ENCODE data around the gene HOMER2.

Gene HOMER2

DNA sequence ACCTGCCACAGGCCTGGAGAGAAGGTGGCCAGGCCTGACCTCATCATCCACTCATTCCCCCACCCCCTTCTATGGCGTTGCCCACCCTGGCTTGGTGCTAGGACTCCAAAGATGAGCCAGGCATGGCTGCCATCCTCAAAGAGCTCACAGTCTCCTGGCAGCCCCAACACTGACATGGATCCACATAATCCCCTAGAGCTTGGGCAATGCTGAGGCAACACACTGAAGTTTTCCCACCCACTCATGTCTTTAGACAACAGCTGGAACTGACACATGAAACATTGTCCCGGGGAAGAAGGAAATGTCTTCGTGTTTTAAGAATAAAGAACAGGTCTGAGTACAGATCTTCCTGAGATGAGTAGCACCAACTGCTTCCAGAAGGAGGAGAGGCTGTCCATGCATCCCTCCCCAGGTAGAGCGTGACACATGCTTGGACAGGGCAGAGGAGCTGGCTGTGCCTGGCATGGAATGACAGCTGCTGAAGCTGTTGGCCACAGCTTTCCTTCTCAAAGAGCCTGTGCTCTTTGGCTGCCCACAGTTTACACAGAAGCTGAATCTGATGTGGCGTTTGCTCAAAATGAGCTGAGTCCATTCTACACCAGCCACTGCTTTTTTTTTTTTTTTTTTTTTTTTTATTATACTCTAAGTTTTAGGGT, 70.1 kb downstream of the HOMER2 start:
- no peak for TF ChIP-seq CTCF (IDR thresholded peaks at IDR 0.05; ENCODE audit: low read depth, low read length)
- DNase-seq (ENCODE audit: low read depth, low spot score) = no peak
- no peak overlapping the region for H3K4me3 ChIP-seq (ENCODE audit: low read depth, low read length)
- in situ Hi-C loops (cut with HindIII; ENCODE audit: low sequenced_read_pairs) = no loop called here

- in situ Hi-C loops (cut with HindIII; ENCODE audit: low sequenced_read_pairs) = no loop called here
- no peak for DNase-seq (ENCODE audit: low read depth, low spot score)
- no peak overlapping the region for H3K4me3 ChIP-seq (ENCODE audit: low read depth, low read length)
- no peak for TF ChIP-seq CTCF (IDR thresholded peaks at IDR 0.05; ENCODE audit: low read depth, low read length)
These were observed 70.8 kb downstream of the HOMER2 start for GRCh38 chr15:82881747-82882146.

DNA sequence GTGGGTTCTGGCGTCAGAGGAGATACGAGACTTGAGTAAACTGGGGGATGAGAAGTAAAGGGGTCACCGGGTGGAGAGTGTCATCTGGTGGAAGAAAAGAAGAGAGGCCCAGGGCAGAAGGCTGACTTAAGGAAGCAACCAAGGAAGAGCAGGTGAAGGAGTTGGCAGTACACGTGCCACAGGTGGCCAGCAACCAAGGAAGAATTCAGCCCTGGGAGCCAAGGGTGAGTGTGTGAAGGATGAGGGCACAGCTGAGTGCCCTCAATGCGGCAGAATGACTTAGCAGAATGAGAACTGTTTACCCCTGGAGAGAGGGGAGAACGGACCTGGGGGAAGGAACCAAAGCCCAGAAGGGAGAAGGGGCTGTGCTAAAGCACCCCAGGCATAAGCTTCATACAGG, 71.8 kb downstream of the HOMER2 start:
- no peak for DNase-seq (ENCODE audit: low read depth, low spot score)
- H3K4me3 ChIP-seq (ENCODE audit: low read depth, low read length) = no peak overlapping the region
- in situ Hi-C loops (cut with HindIII; ENCODE audit: low sequenced_read_pairs) = no loop called here
- no peak for TF ChIP-seq CTCF (IDR thresholded peaks at IDR 0.05; ENCODE audit: low read depth, low read length)

DNA sequence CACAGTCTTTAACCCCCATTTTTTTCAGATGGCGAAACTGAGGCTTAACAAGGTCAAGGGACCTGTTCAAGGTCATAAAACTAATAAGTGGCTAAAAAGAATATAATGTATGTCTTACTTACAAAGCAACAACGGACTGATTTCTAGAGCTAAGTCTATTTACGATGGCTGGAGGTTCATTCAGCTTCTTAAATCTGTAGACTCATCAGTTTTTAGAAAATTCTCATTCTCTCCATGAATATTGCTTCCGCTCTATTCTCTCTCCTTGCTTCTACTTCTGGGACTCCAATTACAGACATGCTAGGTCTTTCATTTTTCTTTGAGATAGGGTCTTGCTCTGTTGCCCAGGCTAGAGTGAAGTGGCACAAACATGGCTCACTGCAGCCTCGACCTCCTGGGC, 74.2 kb downstream of the HOMER2 start:
- DNase-seq (ENCODE audit: low read depth, low spot score) = no peak
- TF ChIP-seq CTCF (IDR thresholded peaks at IDR 0.05; ENCODE audit: low read depth, low read length) = no peak
- in situ Hi-C loops (cut with HindIII; ENCODE audit: low sequenced_read_pairs) = no loop called here
- no peak overlapping the region for H3K4me3 ChIP-seq (ENCODE audit: low read depth, low read length)

- no peak overlapping the region for H3K4me3 ChIP-seq (ENCODE audit: low read depth, low read length)
- DNase-seq (ENCODE audit: low read depth, low spot score) = no peak
- in situ Hi-C loops (cut with HindIII; ENCODE audit: low sequenced_read_pairs) = no loop called here
- TF ChIP-seq CTCF (IDR thresholded peaks at IDR 0.05; ENCODE audit: low read depth, low read length) = no peak
These were observed 74.7 kb downstream of the HOMER2 start for GRCh38 chr15:82877825-82878224.

DNA sequence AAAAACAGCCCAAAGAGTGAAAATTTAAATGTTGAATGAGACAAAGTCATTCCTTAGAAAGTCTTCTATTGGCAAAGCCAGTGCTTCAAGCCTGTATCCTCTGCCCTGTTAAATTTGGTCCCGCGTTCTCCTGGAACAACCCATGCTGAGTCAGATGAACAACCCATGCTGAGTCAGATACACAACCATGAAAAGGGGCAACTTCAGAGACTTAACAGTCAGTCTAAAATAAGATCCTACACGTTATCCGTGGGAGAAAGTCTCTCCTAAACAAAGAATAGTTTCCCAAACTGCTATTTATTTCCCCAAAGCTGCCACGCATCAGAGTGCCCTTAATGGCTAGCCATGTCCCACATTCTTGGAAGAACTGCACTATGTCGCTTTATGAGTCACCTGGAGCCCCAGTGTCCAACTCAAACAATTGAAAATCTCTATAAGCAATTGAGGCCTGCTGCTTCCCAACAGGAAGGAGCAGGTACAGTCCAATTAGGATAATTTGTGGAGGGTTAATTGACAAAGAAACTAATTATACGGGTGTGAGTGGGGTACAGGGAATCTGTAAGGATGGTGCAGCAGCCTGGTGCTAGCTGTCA, 77.0 kb downstream of the HOMER2 start:
- peak; percentile 59 for DNase-seq (ENCODE audit: low read depth, low spot score)
- no peak for TF ChIP-seq CTCF (IDR thresholded peaks at IDR 0.05; ENCODE audit: low read depth, low read length)
- H3K4me3 ChIP-seq (ENCODE audit: low read depth, low read length) = no peak overlapping the region
- in situ Hi-C loops (cut with HindIII; ENCODE audit: low sequenced_read_pairs) = no loop called here

Measured in astrocyte of the spinal cord (primary cell).